ENCODE results near the gene CSMD2.

CSMD2 gene

DNA sequence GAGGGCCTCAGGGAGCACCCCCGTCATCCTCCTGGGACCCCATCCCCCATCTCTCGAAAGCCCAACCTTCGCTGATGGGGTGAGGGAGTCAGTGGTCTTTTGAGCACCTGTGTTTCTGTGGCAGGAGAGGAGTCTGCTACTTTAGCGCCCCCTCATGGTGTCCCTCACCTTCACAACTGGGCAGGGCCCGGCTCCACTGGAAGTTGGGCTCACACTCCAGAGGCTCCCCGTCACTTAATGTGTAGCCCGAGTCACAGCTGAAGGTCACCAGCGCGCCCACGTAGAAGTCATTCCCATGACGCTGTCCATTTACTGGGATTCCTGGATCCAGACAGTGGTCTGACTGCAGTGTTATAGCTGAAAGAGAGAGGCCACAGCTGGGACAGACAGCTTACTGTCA lies 440.7 kb downstream of the CSMD2 start:
- in situ Hi-C loops (cut with HindIII; ENCODE audit: low sequenced_read_pairs), result no loop called here

GRCh38 chr1:33723251-33723650 lies 441.8 kb downstream of the CSMD2 start:
- in situ Hi-C loops (cut with HindIII; ENCODE audit: low sequenced_read_pairs), result no loop called here

DNA sequence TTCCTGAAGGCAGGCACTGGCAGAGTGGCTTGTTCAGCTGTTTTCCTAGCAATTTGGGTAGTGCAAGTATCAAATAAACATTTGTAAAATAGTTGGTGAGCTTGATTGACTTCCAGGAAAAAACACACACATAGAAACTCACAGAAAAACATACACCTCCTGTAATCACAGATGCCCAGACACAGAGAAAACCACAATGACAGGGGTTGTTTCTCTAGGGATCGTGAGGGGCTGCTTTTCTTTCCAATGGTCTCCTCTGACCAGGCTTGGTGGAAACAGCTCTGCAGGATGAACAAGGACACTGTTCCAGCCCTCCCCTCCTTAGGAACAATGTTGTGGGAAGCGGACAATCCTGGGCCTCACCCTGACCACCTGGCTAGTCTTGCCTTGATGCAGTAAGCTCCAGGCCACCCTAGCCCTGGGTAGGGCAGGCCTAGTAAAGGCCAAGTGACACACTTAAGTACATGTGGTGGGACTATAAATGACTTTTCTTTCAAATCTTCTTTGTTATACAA lies 443.7 kb downstream of the CSMD2 start:
- in situ Hi-C loops (cut with HindIII; ENCODE audit: low sequenced_read_pairs), result no loop called here

DNA sequence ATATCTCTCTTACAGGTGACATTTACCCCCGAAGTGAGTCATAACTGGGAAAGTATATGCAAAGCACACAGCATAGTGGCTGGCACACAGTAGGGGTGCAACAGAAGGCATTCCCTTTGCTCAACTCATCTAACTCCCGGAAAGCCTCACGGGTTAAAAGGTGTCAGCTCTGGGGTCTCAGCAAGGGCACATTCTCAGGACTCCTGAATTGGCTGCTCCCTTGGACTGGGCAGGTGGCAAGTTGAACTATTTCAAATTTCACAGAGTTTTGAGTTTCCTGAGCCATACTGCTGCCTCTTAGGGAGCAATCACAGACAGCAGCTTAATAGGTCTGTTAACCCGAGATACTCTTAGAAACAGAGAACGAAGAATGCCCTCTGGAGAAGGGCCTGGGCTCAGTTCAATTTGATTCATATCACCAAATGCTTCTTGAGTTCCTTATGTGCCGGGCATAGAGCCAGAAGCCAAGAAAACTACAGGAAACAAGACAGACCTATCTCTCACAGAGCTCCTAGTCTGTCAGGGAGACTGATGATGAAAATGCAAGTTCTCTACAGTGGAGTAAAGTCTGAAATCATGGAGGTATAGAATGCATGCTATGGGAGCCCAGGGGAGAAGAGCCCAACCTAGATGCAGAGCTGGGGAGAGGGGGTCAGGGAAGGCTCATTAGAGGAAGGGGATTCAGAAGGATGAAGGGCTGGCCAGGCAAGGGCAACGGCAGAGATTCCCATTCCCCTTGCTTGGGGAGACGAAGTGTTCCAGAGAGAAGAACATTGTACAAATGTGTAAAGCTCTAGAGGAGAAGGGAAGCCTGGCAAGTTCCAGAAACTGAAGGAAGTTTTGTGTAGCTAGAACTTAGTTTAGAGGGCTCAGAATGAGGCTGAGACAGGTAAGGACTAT lies 445.0 kb downstream of the CSMD2 start:
- in situ Hi-C loops (cut with HindIII; ENCODE audit: low sequenced_read_pairs), result no loop called here

DNA sequence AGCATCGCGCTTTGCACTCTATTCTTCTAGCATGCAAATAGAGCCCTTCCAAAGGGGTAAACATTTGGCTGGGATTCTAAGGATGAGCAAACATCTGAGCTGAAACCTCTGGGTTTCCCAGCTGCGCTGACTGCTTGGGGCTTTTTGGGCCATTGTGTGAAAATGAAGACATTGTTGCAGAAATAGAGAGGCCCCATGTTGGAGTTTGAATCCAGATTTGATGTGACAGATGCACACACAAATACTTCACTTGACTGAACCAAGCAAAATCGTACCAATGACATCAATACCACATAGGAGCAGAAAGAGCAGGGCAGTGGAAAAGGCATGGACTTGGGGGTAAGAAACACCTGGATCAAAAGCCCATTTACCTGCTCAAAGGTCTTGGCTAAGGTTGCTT lies 445.7 kb downstream of the CSMD2 start:
- in situ Hi-C loops (cut with HindIII; ENCODE audit: low sequenced_read_pairs), result no loop called here

GRCh38 chr1:33718186-33718585 lies 446.8 kb downstream of the CSMD2 start:
- in situ Hi-C loops (cut with HindIII; ENCODE audit: low sequenced_read_pairs), result no loop called here

GRCh38 chr1:33716976-33717688 lies 447.9 kb downstream of the CSMD2 start:
- in situ Hi-C loops (cut with HindIII; ENCODE audit: low sequenced_read_pairs), result no loop called here

GRCh38 chr1:33715195-33715811 lies 449.7 kb downstream of the CSMD2 start:
- in situ Hi-C loops (cut with HindIII; ENCODE audit: low sequenced_read_pairs), result no loop called here

DNA sequence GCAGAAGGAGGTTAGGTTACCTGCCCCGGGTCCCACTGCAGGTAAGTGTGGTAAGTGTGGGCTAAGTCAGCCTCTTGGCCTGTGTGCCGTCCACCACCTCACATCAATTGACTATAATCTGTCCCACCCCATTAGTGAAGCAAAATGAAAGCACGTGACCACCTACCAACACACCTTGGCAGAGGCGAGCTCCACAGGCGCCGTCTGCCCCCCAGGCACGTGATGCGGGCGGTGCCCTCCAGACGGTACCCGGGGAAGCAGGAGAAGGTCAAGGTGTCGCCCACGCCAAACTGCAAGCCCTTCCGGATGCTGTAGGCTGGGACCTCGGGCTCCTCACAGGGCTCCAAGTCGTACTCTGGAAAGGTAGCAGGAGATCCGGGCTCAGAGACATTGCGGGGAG lies 450.6 kb downstream of the CSMD2 start:
- in situ Hi-C loops (cut with HindIII; ENCODE audit: low sequenced_read_pairs), result no loop called here

DNA sequence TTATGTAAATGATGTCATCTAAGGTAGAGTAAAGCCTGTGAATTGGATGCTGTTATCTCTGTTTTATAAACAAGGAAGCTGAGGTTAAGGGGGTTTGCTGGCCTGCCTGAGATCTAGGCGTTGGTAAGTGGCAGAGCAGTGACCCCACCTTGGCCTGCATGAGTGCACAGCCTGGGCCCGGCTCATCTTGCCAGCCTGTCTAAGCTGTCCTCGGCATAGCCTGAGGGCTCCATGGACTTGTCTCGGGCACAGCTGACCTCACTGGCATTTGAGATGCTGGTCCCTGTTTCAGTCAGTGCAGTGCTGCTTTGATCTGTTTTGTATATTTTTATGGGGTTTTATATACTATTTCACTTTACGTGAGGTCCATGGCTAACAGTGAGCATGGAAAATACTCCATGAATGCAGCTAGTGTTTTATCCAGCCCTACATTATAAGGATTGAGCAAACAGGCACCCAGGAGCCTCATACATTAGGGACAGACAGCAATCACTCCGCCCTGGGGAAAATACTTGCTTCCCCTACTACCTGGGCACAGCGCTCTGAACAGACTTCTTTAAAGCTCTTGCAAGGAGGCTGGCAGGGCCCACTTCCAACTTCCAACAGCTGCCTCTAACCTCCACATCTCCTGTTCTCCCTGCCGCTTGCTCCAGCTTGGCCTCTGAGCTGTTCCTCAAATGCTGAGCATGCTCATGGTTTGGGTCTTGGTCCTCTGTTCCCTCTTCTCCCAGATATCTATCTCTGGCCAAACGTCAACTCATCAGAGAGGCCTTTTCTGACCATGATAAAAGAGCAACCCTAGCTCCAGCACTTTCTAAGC lies 451.8 kb downstream of the CSMD2 start:
- in situ Hi-C loops (cut with HindIII; ENCODE audit: low sequenced_read_pairs), result no loop called here

- in situ Hi-C loops (cut with HindIII; ENCODE audit: low sequenced_read_pairs), result no loop called here
Observed at GRCh38 chr1:33712186-33712585, 452.8 kb downstream of the CSMD2 start.

- in situ Hi-C loops (cut with HindIII; ENCODE audit: low sequenced_read_pairs), result no loop called here
Observed at GRCh38 chr1:33711511-33711910, 453.5 kb downstream of the CSMD2 start.

DNA sequence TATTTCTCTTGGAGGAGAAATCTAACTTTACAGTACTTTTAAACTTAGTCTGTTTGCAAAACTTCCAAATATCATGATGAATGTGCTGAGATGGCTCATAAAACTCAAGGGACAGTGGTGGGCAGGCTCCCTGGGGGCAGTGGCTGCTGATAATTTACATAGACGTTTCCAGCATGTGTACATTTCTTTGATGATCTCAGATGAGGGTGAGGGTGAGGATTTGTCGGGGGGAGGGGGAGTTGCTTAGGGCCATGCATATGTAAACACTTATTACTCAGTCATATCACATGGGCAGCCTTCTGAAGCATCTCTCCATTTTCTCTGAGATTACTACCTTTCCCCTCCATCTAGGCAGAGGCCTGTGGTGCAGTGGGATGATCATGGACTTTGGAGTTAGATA lies 454.1 kb downstream of the CSMD2 start:
- in situ Hi-C loops (cut with HindIII; ENCODE audit: low sequenced_read_pairs), result no loop called here

DNA sequence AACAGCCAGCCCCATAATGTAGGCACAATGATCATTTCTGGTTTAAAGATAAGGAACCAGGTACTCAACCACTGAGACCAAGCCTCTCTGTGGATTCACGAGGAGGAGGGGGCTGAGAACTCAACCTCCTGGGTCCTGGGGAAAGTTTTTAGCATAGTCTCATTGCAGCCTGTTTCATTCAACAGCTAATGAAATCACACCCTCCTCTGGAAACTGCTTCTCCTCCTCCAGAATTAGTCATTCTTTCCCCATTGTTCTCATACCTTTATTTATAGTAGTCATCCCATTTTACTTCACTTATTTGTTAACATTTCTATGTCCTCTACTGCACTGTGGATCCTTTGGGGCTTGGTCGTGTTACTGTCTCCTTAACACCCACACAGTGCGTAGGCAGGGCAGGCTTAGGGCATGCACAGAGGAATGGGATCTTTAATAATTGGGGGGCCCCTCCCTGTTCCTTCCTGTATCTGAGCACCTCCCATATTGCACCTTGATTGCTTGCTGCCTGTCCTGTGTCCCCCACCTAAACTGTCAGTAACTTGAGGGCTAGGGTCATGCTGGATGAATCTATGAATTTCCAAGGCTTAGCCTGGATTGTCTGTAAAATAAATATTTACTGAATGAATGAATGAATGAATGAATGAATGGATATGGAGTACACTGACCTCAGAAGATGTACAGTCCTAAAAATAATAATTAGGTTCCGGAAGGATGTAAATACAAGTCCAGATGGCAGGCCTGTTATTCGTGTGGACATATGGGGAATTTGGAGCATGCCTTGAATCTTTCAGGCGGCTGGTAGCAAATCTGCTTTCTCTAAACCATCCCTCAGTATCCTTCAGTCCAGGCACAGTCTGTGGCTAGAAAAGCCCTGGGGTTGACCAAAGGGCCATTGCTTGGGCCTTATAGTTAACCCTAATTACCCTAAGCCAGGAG lies 455.0 kb downstream of the CSMD2 start:
- in situ Hi-C loops (cut with HindIII; ENCODE audit: low sequenced_read_pairs), result no loop called here

DNA sequence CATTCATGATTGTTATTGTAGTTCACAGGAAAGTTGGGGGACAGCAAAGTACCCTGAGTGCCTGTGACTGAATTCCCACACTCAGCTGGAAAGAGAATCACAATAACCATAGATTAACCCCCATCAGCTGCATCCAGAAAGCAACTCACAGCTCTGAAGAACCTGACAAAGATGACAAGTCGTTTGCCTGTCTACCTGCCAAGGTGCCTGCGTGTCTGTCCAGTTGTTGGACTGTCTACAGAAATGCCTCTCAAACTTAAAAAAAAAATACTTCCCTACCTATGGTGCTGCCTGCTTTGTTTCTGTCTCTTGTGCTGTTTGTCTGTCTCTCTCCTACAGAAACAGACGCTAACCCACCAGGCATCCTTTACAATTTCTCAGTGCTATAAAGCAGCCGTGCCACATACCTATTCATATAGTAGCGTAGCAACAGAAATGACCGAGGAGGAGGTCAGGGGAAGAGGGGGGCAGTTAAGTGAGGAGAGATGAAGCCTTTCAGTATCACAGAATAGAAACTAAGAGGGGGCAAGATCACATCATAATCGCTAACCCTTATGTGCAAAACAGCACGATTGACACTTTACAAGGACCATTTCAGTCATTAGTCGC lies 455.8 kb downstream of the CSMD2 start:
- in situ Hi-C loops (cut with HindIII; ENCODE audit: low sequenced_read_pairs), result no loop called here

GRCh38 chr1:33706634-33707255 lies 458.3 kb downstream of the CSMD2 start:
- in situ Hi-C loops (cut with HindIII; ENCODE audit: low sequenced_read_pairs), result no loop called here

DNA sequence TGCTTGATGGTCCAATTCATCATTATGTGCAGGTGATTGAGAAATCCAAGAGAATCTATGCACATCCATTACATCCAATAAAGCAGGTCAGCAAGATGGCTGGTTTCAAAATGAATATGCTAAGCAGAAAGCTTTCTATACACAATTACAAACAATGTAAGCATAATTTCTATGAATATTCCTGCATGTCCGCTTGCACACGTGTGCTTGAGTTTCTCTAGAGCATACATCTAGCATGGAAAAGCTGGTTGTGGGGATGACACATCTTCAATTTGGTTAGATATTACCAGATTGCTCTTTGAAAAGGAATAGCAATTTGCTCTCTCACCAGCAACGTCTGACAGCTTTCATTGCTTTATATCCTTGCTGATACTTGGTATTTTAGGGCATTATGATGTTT lies 461.6 kb downstream of the CSMD2 start:
- in situ Hi-C loops (cut with HindIII; ENCODE audit: low sequenced_read_pairs), result no loop called here

DNA sequence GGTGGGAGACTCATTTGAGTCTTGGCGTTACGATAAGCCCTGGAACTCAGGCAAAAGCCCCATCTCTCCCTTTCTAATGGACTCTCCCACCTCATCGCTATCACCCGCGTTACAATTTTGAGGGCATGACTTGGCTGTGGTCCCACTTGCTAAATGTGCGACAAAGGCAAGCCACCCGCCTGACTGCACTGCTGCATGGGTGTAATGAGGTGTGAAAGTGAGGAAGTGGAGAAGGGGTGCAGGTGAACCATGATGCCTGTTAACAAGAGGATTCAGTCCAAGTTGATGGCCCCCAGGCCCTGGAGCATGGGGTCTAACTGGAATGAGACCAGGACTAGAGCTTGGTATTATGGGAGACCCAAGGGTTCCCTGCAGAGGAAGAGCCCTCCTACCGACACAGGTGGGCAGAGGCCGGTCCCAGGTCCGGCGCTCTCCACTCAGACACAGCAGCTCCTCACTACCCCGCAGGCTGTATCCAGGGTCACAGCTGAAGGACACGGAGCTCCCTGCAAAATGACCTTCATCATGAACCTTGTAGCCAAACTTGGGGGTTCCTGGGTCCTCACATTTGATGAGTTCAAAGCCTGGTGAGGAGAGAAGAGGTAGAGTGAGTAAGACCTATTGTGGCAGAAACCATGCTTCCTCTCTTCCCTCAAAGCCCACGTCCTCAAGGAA lies 466.5 kb downstream of the CSMD2 start:
- in situ Hi-C loops (cut with HindIII; ENCODE audit: low sequenced_read_pairs), result no loop called here

Measured in DLD1 (cell line).